Fibroblast of villous mesenchyme (primary cell): ENCODE measurements around the gene PIGS. TPM values are rescaled to one million over a fixed set of nuclear protein-coding genes. Genes with fewer than 3 reads are reported as not detected.

Source experiments
- DNase-seq: peaks from one replicate; pipeline ENCODE4 v3.0.0-alpha.2; 2010; ENCODE audit warnings: low read depth
- H3K4me3 ChIP-seq: 2 replicates; pipeline ENCODE4 v1.5.1; 2011; ENCODE audit warnings: low read depth, mild to moderate bottlenecking, low read length
- CTCF ChIP-seq: IDR thresholded peaks from 2 replicates; pipeline ENCODE4 v1.5.1; 2012; ENCODE audit warnings: low read depth, mild to moderate bottlenecking, low read length; ENCODE audit not compliant: insufficient read depth
- total RNA-seq: library from RNA; depleted of rRNA; stranded (reverse); fragments of >200 nt; gene quantifications from 2 replicates; pipeline ENCODE4 v1.2.3, GENCODE V29; 2012

The PIGS gene
- total RNA-seq, 1 donor, result 52.7 TPM

- TF ChIP-seq CTCF, result no peak
- no peak for DNase-seq
- H3K4me3 ChIP-seq, result no peak overlapping the region
Measured at GRCh38 chr17:28545141-28545503, 26.2 kb downstream of the PIGS start.

- no peak for TF ChIP-seq CTCF
Measured at GRCh38 chr17:28544402-28545140, 26.8 kb downstream of the PIGS start.

GRCh38 chr17:28541439-28541838, 29.9 kb downstream of the PIGS start:
- DNase-seq, result no peak
- H3K4me3 ChIP-seq, result no peak overlapping the region
- no peak for TF ChIP-seq CTCF

More at GRCh38 chr17:28544402-28545140, 26.8 kb downstream of the PIGS start:
- H3K4me3 ChIP-seq, result no peak overlapping the region
- no peak for DNase-seq

- DNase-seq, result no peak
- no peak overlapping the region for H3K4me3 ChIP-seq
- TF ChIP-seq CTCF, result no peak
Measured at GRCh38 chr17:28540231-28540630, 31.1 kb downstream of the PIGS start.

GRCh38 chr17:28538296-28538895, 32.9 kb downstream of the PIGS start:
- DNase-seq, result no peak
- H3K4me3 ChIP-seq, result no peak overlapping the region
- TF ChIP-seq CTCF, result no peak

GRCh38 chr17:28537219-28537610, 34.1 kb downstream of the PIGS start:
- TF ChIP-seq CTCF, result no peak
- DNase-seq, result no peak
- no peak overlapping the region for H3K4me3 ChIP-seq
